GM12878 (cell line): ENCODE results near the gene RTN4RL1. TPM values are rescaled to one million over a fixed set of nuclear protein-coding genes. Genes with fewer than 3 reads are reported as not detected.

Source experiments
- ATAC-seq: fragments of 200-7000 bp; cut with Tn5 transposase; 3 replicates; pipeline ENCODE4 v1.9.1; 2020; ENCODE audit warnings: mild to moderate bottlenecking, moderate library complexity
- BruUV-seq: library from RNA; stranded (reverse); fragments of 400-500 nt; replicated peaks from 2 replicates; lab custom pipeline; 2021; lab: Mats Ljungman, UMichigan
- CTCF ChIA-PET: fragments of 300-600 bp; sonication (Branson Sonifier 250); formaldehyde crosslinking; extraction: SDS; loops from one replicate; lab custom pipeline; 2021; ENCODE audit warnings: inconsistent platforms; lab: Yijun Ruan, JAX
- POLR2A ChIA-PET: fragments of 350-600 bp; formaldehyde crosslinking; extraction: SDS; loops from one replicate; lab custom pipeline; 2021; ENCODE audit warnings: inconsistent platforms; lab: Charles Lee
- RAD21 ChIA-PET: fragments of 300-600 bp; sonication (Branson Sonifier 250); formaldehyde crosslinking; loops from one replicate; lab custom pipeline; 2023; ENCODE audit warnings: antibody characterized with exemption; ENCODE audit not compliant: unreplicated experiment; lab: Charles Lee
- SMC1A ChIA-PET: fragments of 300-600 bp; sonication (Branson Sonifier 250); formaldehyde crosslinking; loops from one replicate; lab custom pipeline; 2023; ENCODE audit not compliant: unreplicated experiment, uncharacterized antibody; lab: Charles Lee
- DNase-seq: peaks from one replicate; pipeline ENCODE4 v3.0.0-alpha.2; 2011; ENCODE audit warnings: low read depth, low spot score
- FAIRE-seq: peaks from 3 replicates; lab custom pipeline; 2011; peaks lifted over from hg19 to GRCh38; lab: Jason Lieb, UNC
- H2AFZ ChIP-seq: 2 replicates; pipeline ENCODE4 v1.6.0; 2011; ENCODE audit warnings: low read depth, low read length, control low read depth; ENCODE audit not compliant: control insufficient read depth
- H3K27ac ChIP-seq: 2 replicates; pipeline ENCODE4 v1.5.1; 2011; ENCODE audit warnings: control low read depth; ENCODE audit not compliant: control insufficient read depth, insufficient read depth
- H3K27me3 ChIP-seq, 2 experiments: replicated peaks in 1 of 2; 2 replicates each; pipeline versions ENCODE4 v1.6.0 to v1.6.1; 2011; ENCODE audit warnings: low read length in 1 of 2; ENCODE audit not compliant: control insufficient read depth in 2 of 2, insufficient read depth in 2 of 2
- H3K36me3 ChIP-seq, 2 experiments: 2 replicates each; pipeline ENCODE4 v1.5.1; 2011; ENCODE audit warnings: low read length in 1 of 2; ENCODE audit not compliant: control insufficient read depth in 2 of 2, insufficient read depth in 2 of 2
- H3K4me1 ChIP-seq: 2 replicates; pipeline ENCODE4 v1.6.1; 2011; ENCODE audit warnings: mild to moderate bottlenecking, low read length, moderate library complexity, mixed read lengths; ENCODE audit not compliant: control insufficient read depth, insufficient read depth
- H3K4me2 ChIP-seq: 2 replicates; pipeline ENCODE4 v1.6.0; 2011; ENCODE audit warnings: control low read depth; ENCODE audit not compliant: control insufficient read depth, insufficient read depth
- H3K4me3 ChIP-seq: fragments of 200-600 bp; sonication (generic); 2 replicates; pipeline ENCODE4 v1.5.1; 2016
- H3K79me2 ChIP-seq: 2 replicates; pipeline ENCODE4 v1.6.0; 2011; ENCODE audit warnings: low read length; ENCODE audit not compliant: control insufficient read depth, insufficient read depth
- H3K9ac ChIP-seq: 2 replicates; pipeline ENCODE4 v1.8.0; 2011; ENCODE audit warnings: low read length, control low read depth, mixed read lengths; ENCODE audit not compliant: control insufficient read depth, insufficient read depth
- H3K9me3 ChIP-seq: replicated peaks from 3 replicates; pipeline ENCODE4 v1.5.1; 2011; ENCODE audit warnings: mild to moderate bottlenecking, low read length; ENCODE audit not compliant: control insufficient read depth, insufficient read depth
- H4K20me1 ChIP-seq: 2 replicates; pipeline ENCODE4 v1.6.0; 2011; ENCODE audit not compliant: control insufficient read depth, insufficient read depth
- BHLHE40 ChIP-seq, 2 experiments: fragments of 450-650 bp in 1 of 2; IDR thresholded peaks; 2 replicates each; pipeline ENCODE4 v1.6.1; 2011 to 2017; ENCODE audit warnings: low read depth in 2 of 2, borderline replicate concordance in 1 of 2, improper control_type of control experiment in 1 of 2, low read length in 1 of 2, mild to moderate bottlenecking in 1 of 2
- IRF3 ChIP-seq: fragments of 450-650 bp; IDR thresholded peaks from 2 replicates; pipeline ENCODE4 v1.6.1; 2014; ENCODE audit warnings: mild to moderate bottlenecking
- POLR2A ChIP-seq: IDR thresholded peaks from 2 replicates; pipeline ENCODE4 v1.6.1; 2011; ENCODE audit warnings: low read depth, mild to moderate bottlenecking, low read length
- RFX5 ChIP-seq: IDR thresholded peaks from 2 replicates; pipeline ENCODE4 v1.6.1; 2011; ENCODE audit warnings: low read depth, low read length, improper control_type of control experiment
- SREBF1 ChIP-seq: IDR thresholded peaks from 2 replicates; pipeline ENCODE4 v1.6.1; 2012; ENCODE audit warnings: mild to moderate bottlenecking, low read length
- SRF ChIP-seq, 2 experiments: IDR thresholded peaks; 2 replicates each; pipeline ENCODE4 v1.6.1; 2011; ENCODE audit warnings: low read depth in 2 of 2, low read length in 2 of 2, mild to moderate bottlenecking in 1 of 2, moderate library complexity in 1 of 2
- ZNF207 ChIP-seq: fragments of 450-650 bp; IDR thresholded peaks from 2 replicates; pipeline ENCODE4 v1.6.1; 2014; ENCODE audit warnings: antibody characterized with exemption, mild to moderate bottlenecking, borderline replicate concordance
- WGBS: methylation state at CpG from one replicate; pipeline ENCODE4 v1.1.6; 2016; ENCODE audit warnings: low lambda C conversion rate; ENCODE audit not compliant: insufficient replicate concordance, insufficient coverage; ENCODE audit errors: missing lambda C conversion rate; 5-methylcytosine and 5-hydroxymethylcytosine counted together
- in situ Hi-C: fragments of 300-500 bp; cut with MboI; formaldehyde crosslinking; loops from 9 replicates; pipeline ENCODE4 v1.14.3; 2018; ENCODE audit warnings: mixed read lengths
- intact Hi-C: fragments of 100-400 bp; cut with micrococcal nuclease; formaldehyde crosslinking; loops from one replicate; pipeline ENCODE4 v1.14.2; 2022; ENCODE audit not compliant: unreplicated experiment
- polyA plus RNA-seq, 11 experiments: library from polyadenylated mRNA; depleted of rRNA in 4 of 11; unstranded in 6 of 11; stranded (reverse) in 5 of 11; fragments of >200 nt; fragmentation: Nextera tagmentation in 4 of 11; fragmentation: Illumina TruSeq in 1 of 11; extraction: Ambion mirVana in 4 of 11; extraction: Trizol in 1 of 11; gene quantifications; 1 replicate in 1 of 11; 2 replicates in 10 of 11; pipeline versions ENCODE4 v1.2.1 to v1.2.3, GENCODE V29; 2011 to 2016; ENCODE audit warnings: inconsistent platforms in 2 of 11, missing spikeins in 2 of 11, low read depth in 1 of 11
- total RNA-seq, 4 experiments: library from RNA; depleted of rRNA in 3 of 4; stranded (reverse); fragments of >200 nt in 3 of 4; fragmentation: Illumina TruSeq in 1 of 4; extraction: Trizol in 1 of 4; gene quantifications; 2 replicates each; pipeline versions ENCODE4 v1.2.1 to v1.2.3, GENCODE V29; 2013 to 2021

RTN4RL1 gene
- total and polyA plus RNA-seq, 10 of the 15 experiments (the other 5 are each of a cell fraction or from before 2014, with no cell fraction given) = 0.08 to 0.11 (median 0.10) TPM; not detected in 7

- TF ChIP-seq IRF3 = no peak
- no peak for TF ChIP-seq SREBF1
- no peak for TF ChIP-seq POLR2A
- TF ChIP-seq SRF (IDR thresholded peaks at IDR 0.05; ENCODE audit: low read depth in 2 of 2, low read length in 2 of 2) = no peak
Measured at GRCh38 chr17:1912146-1912545, 113.0 kb downstream of the RTN4RL1 start (continued).

GRCh38 chr17:1909985-1910384 is 115.1 kb downstream of the RTN4RL1 start:
- Histone ChIP-seq H4K20me1 (no peaks in the 10 kb centered on the region), H3K79me2 (no peaks in the 10 kb centered on the region), H3K4me3 (no peak overlapping the region), H3K4me1 (peaks cover 8% of the 10 kb centered on the region), H3K9me3 (no peaks in the 10 kb centered on the region), H2AFZ (no peak overlapping the region), H3K27ac (no peak overlapping the region), H3K9ac (no peak overlapping the region), H3K36me3 (no peaks in the 10 kb centered on the region), H3K4me2 (no peak overlapping the region), H3K27me3 (no peaks in the 10 kb centered on the region; a peak in 2 of 4 replicates)
- ChIA-PET SMC1A (interaction anchor here (0.9 to 1.8 kb wide), 5 partner anchors 27 to 472 kb away, joined by 3 to 4 read pairs (median 3); no protein-coding TSS in a partner anchor), POLR2A (interaction anchor here (0.5 kb wide), 1 partner anchor 128 kb away, joined by 4 read pairs; no protein-coding TSS in a partner anchor), CTCF (interaction anchor here (0.6 to 2.5 kb wide), 9 partner anchors 24 to 506 kb away, joined by 3 to 12 read pairs (median 3); partner anchors contain the start of gene DPH1), RAD21 (interaction anchor here (1.2 kb wide), 1 partner anchor 335 kb away, joined by 3 read pairs; no protein-coding TSS in a partner anchor)
- intact Hi-C loops = loop anchor here (2.0 kb wide), 1 partner anchor 121 kb away; the partner anchor contains the start of gene DPH1
- no TSS peak for BruUV-seq
- in situ Hi-C loops = loop anchor here (25.0 kb wide), 1 partner anchor 102 kb away; no protein-coding TSS in a partner anchor
- FAIRE-seq = no peak
- TF ChIP-seq ZNF207 = no peak
- TF ChIP-seq RFX5 = no peak
- TF ChIP-seq BHLHE40 (IDR thresholded peaks at IDR 0.05; ENCODE audit: borderline replicate concordance in 1 of 2, low read depth in 2 of 2, low read length in 1 of 2) = no peak
- WGBS = 67% methylated on average over 3 of the region's 3 CpGs
- no peak for DNase-seq
- no peak for ATAC-seq
